Stimulated activated naive B cell treated with anti-CD40 and anti-IgM and Interleukin-4, amounts not matched to agents 10 μg/mL and 1 μg/mL and 100 μg/mL, for 72 hours (primary cell): ENCODE measurements around the gene RUNX2.
"Not testable (repeated sequence)": the region's sequence is repeated elsewhere in the genome, so short reads cannot be mapped to it uniquely, and the experiment has no call there.

Source experiments
- ATAC-seq, 2 donors: fragments of 150-1000 bp; cut with Tn5 transposase; replicated peaks; 2 replicates each; pipeline ENCODE4 v1.10.0; 2021; ENCODE audit warnings: moderate library complexity in 1 of 2
- DNase-seq: peaks from one replicate; pipeline ENCODE4 v3.0.0; 2021
- H3K27ac Mint-ChIP-seq: one replicate; pipeline ENCODE4 v1.8.0; 2022; ENCODE audit warnings: mild to moderate bottlenecking, mixed read lengths
- H3K27me3 Mint-ChIP-seq, 2 donors: one replicate each; pipeline ENCODE4 v1.8.0; 2022; ENCODE audit warnings: mixed read lengths in 2 of 2
- H3K36me3 Mint-ChIP-seq, 2 donors: one replicate each; pipeline ENCODE4 v1.8.0; 2022; ENCODE audit warnings: mixed read lengths in 2 of 2, mild to moderate bottlenecking in 1 of 2
- H3K4me1 Mint-ChIP-seq, 2 donors: one replicate each; pipeline ENCODE4 v1.8.0; 2022; ENCODE audit warnings: mixed read lengths in 2 of 2, mild to moderate bottlenecking in 1 of 2
- H3K4me3 Mint-ChIP-seq, 2 donors: one replicate each; pipeline ENCODE4 v1.8.0; 2022; ENCODE audit warnings: mild to moderate bottlenecking in 2 of 2, mixed read lengths in 2 of 2, moderate library complexity in 1 of 2
- H3K9me3 Mint-ChIP-seq, 2 donors: one replicate each; pipeline ENCODE4 v1.8.0; 2022; ENCODE audit warnings: mixed read lengths in 2 of 2, mild to moderate bottlenecking in 1 of 2

Gene RUNX2

DNA sequence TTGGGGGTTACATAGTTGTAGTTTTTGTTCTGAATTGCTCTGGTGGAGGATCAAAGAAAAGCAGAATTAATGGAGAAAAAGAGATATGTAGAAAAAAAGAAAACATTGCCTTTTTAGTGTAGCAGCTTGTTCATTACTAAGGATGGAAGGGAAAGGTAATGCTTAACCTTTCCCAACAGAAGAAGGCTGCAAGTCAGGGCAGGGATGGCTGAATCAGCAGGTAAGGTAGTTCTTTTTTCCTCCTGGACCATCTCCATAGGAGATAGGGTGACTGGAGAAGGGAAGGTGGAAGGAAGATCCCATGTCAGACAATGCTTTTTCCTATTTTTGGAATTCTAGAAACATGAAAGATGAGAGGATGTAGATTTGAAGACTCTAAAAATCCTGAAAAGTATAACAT is 129.0 kb downstream of the RUNX2 start:
- H3K4me3 Mint-ChIP-seq: no peak overlapping the region
- no peak for ATAC-seq
- H3K36me3 Mint-ChIP-seq: no peaks in the 10 kb centered on the region
- peaks cover 0 to 3% of the 10 kb centered on the region in 2 donors for H3K27me3 Mint-ChIP-seq
- H3K9me3 Mint-ChIP-seq: no peaks in the 10 kb centered on the region
- DNase-seq: no peak
- no peak overlapping the region for H3K27ac Mint-ChIP-seq
- no peaks in the 10 kb centered on the region for H3K4me1 Mint-ChIP-seq

- Mint-ChIP-seq H3K27me3 (no peaks in the 10 kb centered on the region), H3K4me3 (no peak overlapping the region), H3K36me3 (no peaks in the 10 kb centered on the region), H3K9me3 (no peaks in the 10 kb centered on the region), H3K4me1 (no peaks in the 10 kb centered on the region), H3K27ac (no peak overlapping the region)
- no peak for ATAC-seq
- DNase-seq: no peak
These were observed 130.5 kb downstream of the RUNX2 start for GRCh38 chr6:45458672-45459071.

GRCh38 chr6:45460166-45460565 is 132.0 kb downstream of the RUNX2 start:
- no peak for ATAC-seq

DNA sequence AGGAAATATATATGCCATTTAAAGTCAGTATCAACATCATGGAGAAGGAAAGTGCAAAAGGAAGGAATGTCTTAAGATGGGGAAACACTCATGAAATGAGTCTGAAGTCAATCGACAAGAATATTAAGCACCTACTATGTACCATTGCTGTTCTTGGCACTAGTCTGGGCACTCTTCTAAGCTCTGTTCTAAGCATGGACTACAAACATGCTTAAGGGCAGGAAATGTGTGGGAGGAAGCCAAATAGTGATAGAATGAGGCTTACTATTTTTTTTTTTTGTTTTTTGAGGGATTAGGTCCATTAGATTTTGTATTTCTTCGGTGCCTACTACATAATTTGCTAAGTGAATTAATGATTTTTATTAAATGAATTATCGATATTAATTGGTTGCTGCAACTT is 133.4 kb downstream of the RUNX2 start:
- no peaks in the 10 kb centered on the region for H3K4me1 Mint-ChIP-seq
- no peaks in the 10 kb centered on the region for H3K36me3 Mint-ChIP-seq
- no peaks in the 10 kb centered on the region for H3K9me3 Mint-ChIP-seq
- no peak overlapping the region for H3K4me3 Mint-ChIP-seq
- no peak for ATAC-seq
- DNase-seq: no peak
- no peak overlapping the region for H3K27ac Mint-ChIP-seq
- H3K27me3 Mint-ChIP-seq: no peaks in the 10 kb centered on the region

More at GRCh38 chr6:45460166-45460565, 132.0 kb downstream of the RUNX2 start:
- H3K27me3 Mint-ChIP-seq: no peaks in the 10 kb centered on the region
- no peaks in the 10 kb centered on the region for H3K4me1 Mint-ChIP-seq
- H3K27ac Mint-ChIP-seq: no peak overlapping the region
- no peaks in the 10 kb centered on the region for H3K9me3 Mint-ChIP-seq
- H3K4me3 Mint-ChIP-seq: no peak overlapping the region
- H3K36me3 Mint-ChIP-seq: no peaks in the 10 kb centered on the region
- no peak for DNase-seq

DNA sequence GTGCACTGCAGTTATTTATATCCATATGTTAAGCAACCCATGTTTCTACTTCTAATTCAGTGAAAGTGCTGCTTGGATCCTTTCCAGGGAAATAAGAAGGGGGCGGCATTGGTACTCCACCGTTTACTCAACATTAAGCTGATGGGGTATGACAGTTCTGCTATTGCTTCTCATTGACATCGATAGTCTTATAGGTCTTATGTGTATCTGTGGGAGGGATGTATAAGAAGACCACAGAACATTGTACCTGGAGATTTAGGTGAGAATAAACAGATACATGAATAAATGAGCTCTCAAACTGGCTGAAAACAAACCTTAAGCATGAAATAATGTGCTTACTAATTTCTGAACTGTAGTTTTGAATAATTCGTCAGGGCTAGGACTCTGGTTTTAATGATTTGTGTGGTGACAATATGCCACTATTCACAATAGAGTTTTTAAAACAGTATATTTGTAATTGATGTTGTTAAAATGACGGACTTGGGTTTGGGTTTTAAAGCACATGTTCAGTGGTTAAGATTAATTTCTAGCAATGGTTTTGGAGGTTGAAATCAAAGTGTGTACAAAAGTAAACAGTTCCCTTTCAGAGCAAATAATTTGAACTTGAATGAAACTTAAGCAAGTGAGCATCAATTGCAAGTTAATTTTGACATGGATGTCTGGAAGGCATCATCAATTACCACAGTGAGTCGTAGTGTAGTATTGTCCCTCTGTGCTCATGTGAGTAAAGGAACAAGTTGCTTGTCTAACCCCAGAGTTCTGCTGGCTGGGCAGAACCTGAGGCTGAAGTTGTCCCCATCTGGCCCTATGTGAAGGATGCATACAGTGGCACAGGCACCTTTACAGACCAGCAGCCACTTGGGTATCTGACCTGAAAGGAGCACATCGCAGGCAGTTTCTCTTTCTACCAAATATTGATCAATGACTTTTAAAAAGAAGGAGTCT is 134.3 kb downstream of the RUNX2 start:
- Mint-ChIP-seq H3K36me3 (no peaks in the 10 kb centered on the region), H3K4me1 (no peaks in the 10 kb centered on the region), H3K27me3 (peaks cover 0 to 3% of the 10 kb centered on the region in 2 donors), H3K4me3 (no peak overlapping the region), H3K27ac (no peak overlapping the region), H3K9me3 (no peaks in the 10 kb centered on the region)
- no peak for DNase-seq
- ATAC-seq: no peak

- H3K27me3 Mint-ChIP-seq: peaks cover 0 to 3% of the 10 kb centered on the region in 2 donors
- H3K27ac Mint-ChIP-seq: no peak overlapping the region
- no peaks in the 10 kb centered on the region for H3K4me1 Mint-ChIP-seq
- no peak for DNase-seq
- H3K4me3 Mint-ChIP-seq: no peak overlapping the region
- no peaks in the 10 kb centered on the region for H3K9me3 Mint-ChIP-seq
- ATAC-seq: no peak
- no peaks in the 10 kb centered on the region for H3K36me3 Mint-ChIP-seq
These were observed 136.6 kb downstream of the RUNX2 start for GRCh38 chr6:45464685-45465084.

DNA sequence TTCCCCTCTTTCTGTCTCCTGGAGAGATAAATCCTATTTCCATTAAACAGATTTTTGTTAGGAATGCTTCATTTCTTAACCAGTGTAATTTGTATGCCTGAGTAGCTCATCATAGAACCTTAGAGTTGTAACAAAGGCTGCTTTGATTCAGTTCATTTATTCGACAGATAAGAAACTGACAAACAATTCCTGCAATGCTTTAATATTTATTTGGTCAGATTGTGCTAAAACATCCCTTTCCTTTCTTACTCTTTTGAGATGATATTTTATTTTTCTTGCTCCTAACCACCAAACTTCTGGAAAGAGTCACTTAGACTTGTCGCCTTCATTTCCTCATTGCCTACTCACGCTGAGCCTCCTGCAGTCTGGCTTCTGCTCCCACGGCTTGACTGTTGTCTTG is 138.6 kb downstream of the RUNX2 start:
- no peak overlapping the region for H3K27ac Mint-ChIP-seq
- ATAC-seq (no peak), DNase-seq (no peak)
- H3K27me3 Mint-ChIP-seq: peaks cover 0 to 3% of the 10 kb centered on the region in 2 donors
- H3K9me3 Mint-ChIP-seq: no peaks in the 10 kb centered on the region
- no peaks in the 10 kb centered on the region for H3K36me3 Mint-ChIP-seq
- H3K4me3 Mint-ChIP-seq: no peak overlapping the region
- H3K4me1 Mint-ChIP-seq: no peaks in the 10 kb centered on the region

GRCh38 chr6:45467417-45467816 is 139.3 kb downstream of the RUNX2 start:
- DNase-seq, H3K36me3 Mint-ChIP-seq, H3K4me1 Mint-ChIP-seq, ATAC-seq, H3K9me3 Mint-ChIP-seq, H3K27me3 Mint-ChIP-seq, H3K27ac Mint-ChIP-seq, H3K4me3 Mint-ChIP-seq: not testable (repeated sequence)

DNA sequence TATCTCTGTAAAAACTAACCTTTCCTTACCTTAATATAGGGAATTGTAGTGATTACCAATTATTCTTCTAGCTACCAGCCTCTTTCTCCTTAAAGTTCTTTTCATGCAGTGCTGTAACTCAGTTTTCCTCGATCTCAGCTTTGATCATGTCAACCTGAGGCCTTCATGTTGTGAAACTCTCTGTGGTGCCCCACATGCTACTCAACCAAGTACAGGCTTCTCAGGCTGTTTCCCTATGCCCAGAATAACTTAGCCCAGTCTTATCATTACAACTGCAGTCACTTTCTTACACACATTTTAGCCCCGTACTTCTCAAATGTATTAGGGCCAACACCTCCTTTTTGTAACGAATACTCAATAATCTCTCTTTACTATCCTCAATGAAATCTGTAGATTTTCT is 139.7 kb downstream of the RUNX2 start:
- H3K9me3 Mint-ChIP-seq: no peaks in the 10 kb centered on the region
- H3K27me3 Mint-ChIP-seq: peaks cover 0 to 3% of the 10 kb centered on the region in 2 donors
- no peaks in the 10 kb centered on the region for H3K36me3 Mint-ChIP-seq
- no peak overlapping the region for H3K27ac Mint-ChIP-seq
- no peaks in the 10 kb centered on the region for H3K4me1 Mint-ChIP-seq
- ATAC-seq (no peak), DNase-seq (no peak)
- no peak overlapping the region for H3K4me3 Mint-ChIP-seq

DNA sequence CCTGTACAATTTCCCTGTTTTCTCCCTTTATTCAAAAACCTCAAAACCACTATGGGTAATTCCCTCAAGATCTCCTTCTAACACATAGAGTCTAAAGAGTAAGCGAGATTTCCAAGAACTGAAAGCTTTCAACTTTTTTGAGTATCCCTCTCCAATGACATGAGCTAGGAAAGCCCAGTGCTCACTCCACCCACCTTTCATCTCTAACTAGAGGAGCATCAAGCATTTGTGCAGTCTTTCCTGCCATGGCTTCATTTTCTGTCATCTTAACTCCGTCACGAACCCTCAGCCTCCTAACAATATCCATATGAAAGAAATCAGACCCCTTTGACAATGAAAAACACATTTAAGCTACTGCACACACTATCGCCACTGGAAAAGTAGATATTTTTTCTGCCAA is 141.5 kb downstream of the RUNX2 start:
- Mint-ChIP-seq H3K27ac (no peak overlapping the region), H3K4me1 (no peaks in the 10 kb centered on the region), H3K27me3 (peaks cover 0 to 3% of the 10 kb centered on the region in 2 donors), H3K36me3 (no peaks in the 10 kb centered on the region), H3K9me3 (no peaks in the 10 kb centered on the region), H3K4me3 (no peak overlapping the region)
- DNase-seq: no peak
- ATAC-seq: no peak

DNA sequence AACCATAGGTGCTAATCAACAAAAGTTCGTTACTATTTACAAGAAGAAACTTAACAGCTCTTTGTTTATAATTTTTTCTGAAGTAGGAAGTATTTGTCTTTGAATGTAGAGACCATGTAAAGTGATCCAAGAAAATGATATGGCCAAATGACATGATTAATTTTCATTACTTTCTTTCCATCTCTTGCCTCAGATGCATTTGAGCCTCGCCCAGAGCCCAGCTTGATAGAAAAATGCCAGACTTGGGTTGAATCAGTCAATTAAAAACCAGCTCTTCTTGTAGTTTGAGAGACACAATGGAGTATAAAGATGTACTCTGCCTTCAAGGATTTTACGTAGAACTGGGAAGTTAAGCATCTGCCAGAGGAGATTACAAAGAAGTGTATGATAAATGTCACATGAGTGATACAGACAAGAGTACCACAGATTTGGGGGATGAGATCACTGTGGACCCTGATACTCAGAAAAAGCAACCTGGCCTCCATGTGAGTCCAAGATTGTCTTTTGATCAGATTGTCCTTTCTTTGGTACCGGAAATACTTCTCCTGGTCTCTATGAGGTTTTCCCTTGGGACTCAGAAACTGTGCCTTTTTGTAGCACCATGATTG is 142.1 kb downstream of the RUNX2 start:
- Mint-ChIP-seq H3K4me3 (no peak overlapping the region), H3K36me3 (no peaks in the 10 kb centered on the region), H3K27ac (no peak overlapping the region), H3K4me1 (no peaks in the 10 kb centered on the region), H3K9me3 (no peaks in the 10 kb centered on the region), H3K27me3 (peaks cover 0 to 3% of the 10 kb centered on the region in 2 donors)
- ATAC-seq (no peak), DNase-seq (no peak)

DNA sequence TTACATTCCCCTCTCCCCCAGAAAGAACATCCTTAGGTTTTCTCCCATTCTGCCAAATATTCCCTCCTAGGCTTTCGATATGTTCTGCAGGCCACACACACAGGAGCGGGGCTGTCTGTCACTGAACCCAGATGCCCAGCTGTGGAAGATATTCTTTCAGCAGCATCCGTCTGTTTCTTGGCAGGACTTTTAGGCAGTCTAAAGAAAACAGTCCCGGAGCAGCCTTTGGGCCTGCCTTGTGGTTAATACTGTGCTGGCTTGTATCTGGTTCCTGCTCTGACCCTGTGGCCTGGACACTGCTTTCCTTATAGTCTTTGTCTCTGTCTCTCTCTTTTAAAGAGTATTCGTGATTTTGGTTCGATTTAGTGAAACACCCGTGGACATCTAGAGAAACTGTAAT is 144.3 kb downstream of the RUNX2 start:
- no peaks in the 10 kb centered on the region for H3K4me1 Mint-ChIP-seq
- H3K4me3 Mint-ChIP-seq: no peak overlapping the region
- H3K36me3 Mint-ChIP-seq: no peaks in the 10 kb centered on the region
- H3K27me3 Mint-ChIP-seq: no peaks in the 10 kb centered on the region
- H3K9me3 Mint-ChIP-seq: no peaks in the 10 kb centered on the region
- DNase-seq (no peak), ATAC-seq (no peak)
- no peak overlapping the region for H3K27ac Mint-ChIP-seq

GRCh38 chr6:45473121-45473993 is 145.2 kb downstream of the RUNX2 start:
- no peaks in the 10 kb centered on the region for H3K9me3 Mint-ChIP-seq
- H3K36me3 Mint-ChIP-seq: no peaks in the 10 kb centered on the region
- H3K27ac Mint-ChIP-seq: no peak overlapping the region
- H3K4me3 Mint-ChIP-seq: no peak overlapping the region
- DNase-seq: no peak
- H3K4me1 Mint-ChIP-seq: no peaks in the 10 kb centered on the region
- H3K27me3 Mint-ChIP-seq: no peaks in the 10 kb centered on the region
- no peak for ATAC-seq

DNA sequence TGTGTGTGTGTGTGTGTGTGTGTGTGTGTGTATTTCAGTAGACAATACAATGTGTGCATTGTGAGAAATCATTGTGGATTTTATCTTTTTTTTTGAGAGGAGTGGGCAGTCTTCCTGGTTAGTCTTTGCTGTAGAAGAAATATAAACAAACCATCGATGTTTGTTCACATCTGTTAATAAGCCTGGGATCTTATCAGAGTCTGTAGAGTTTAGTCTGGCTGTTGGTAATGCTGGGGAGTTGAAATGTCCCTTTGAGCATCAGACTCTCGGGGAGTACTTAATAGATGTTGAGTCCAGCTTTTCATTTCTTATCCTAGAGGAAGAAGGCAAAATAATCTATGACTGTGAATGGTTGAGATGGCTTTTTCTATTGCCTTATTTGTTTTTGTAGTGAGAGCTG is 146.2 kb downstream of the RUNX2 start:
- H3K4me1 Mint-ChIP-seq: no peaks in the 10 kb centered on the region
- no peak overlapping the region for H3K27ac Mint-ChIP-seq
- H3K27me3 Mint-ChIP-seq: no peaks in the 10 kb centered on the region
- no peaks in the 10 kb centered on the region for H3K36me3 Mint-ChIP-seq
- no peak for DNase-seq
- H3K9me3 Mint-ChIP-seq: no peaks in the 10 kb centered on the region
- no peak overlapping the region for H3K4me3 Mint-ChIP-seq
- ATAC-seq: no peak
